ENCODE measurements around the gene ANKS1B. TPM values are rescaled to one million over a fixed set of nuclear protein-coding genes. Genes with fewer than 3 reads are reported as not detected.

ANKS1B gene
- total RNA-seq, 1 experiment from 2014 or later: 18.8 TPM

- ChIA-PET POLR2A (interaction anchor here (0.6 kb wide), 1 partner anchor 661 kb away, joined by 4 read pairs; no protein-coding TSS in a partner anchor), CTCF (interaction anchor here (0.8 kb wide), 2 partner anchors 90 to 1105 kb away, joined by 4 to 7 read pairs; no protein-coding TSS in a partner anchor)
- no peaks in the 10 kb centered on the region for H3K36me3 Mint-ChIP-seq (ENCODE audit: insufficient read depth, unreplicated experiment)
- no peaks in the 10 kb centered on the region for H3K27me3 Mint-ChIP-seq (ENCODE audit: insufficient read depth, unreplicated experiment)
- no peaks in the 10 kb centered on the region for H3K4me1 Mint-ChIP-seq (ENCODE audit: insufficient read depth, unreplicated experiment)
- H3K9me3 Mint-ChIP-seq (ENCODE audit: unreplicated experiment): no peaks in the 10 kb centered on the region
- H3K27ac Mint-ChIP-seq (ENCODE audit: low read depth, unreplicated experiment): no peak overlapping the region
- DNase-seq (ENCODE audit: unreplicated experiment): no peak
- BruUV-seq (replicated peaks): no TSS peak
- no peak overlapping the region for H3K4me3 Mint-ChIP-seq (ENCODE audit: unreplicated experiment)
- intact Hi-C loops (cut with micrococcal nuclease): loop anchor here (10.0 kb wide), 1 partner anchor 445 kb away; no protein-coding TSS in a partner anchor
- TF ChIP-seq CTCF (IDR thresholded peaks at IDR 0.05; ENCODE audit: unreplicated experiment): no peak
These were observed 935.0 kb downstream of the ANKS1B start for GRCh38 chr12:99049774-99050173.

GRCh38 chr12:99045158-99045557, 939.6 kb downstream of the ANKS1B start:
- no peak overlapping the region for H3K4me3 Mint-ChIP-seq (ENCODE audit: unreplicated experiment)
- no peak for TF ChIP-seq CTCF (IDR thresholded peaks at IDR 0.05; ENCODE audit: unreplicated experiment)
- DNase-seq (ENCODE audit: unreplicated experiment): no peak
- POLR2A ChIA-PET: interaction anchor here (0.6 kb wide), 1 partner anchor 1028 kb away, joined by 3 read pairs; no protein-coding TSS in a partner anchor
- CTCF ChIA-PET: interaction anchor here (0.6 to 6.1 kb wide), 12 partner anchors 9 to 723 kb away, joined by 3 to 82 read pairs (median 8); no protein-coding TSS in a partner anchor
- BruUV-seq (replicated peaks): no TSS peak
- no peaks in the 10 kb centered on the region for H3K27me3 Mint-ChIP-seq (ENCODE audit: insufficient read depth, unreplicated experiment)
- no peaks in the 10 kb centered on the region for H3K4me1 Mint-ChIP-seq (ENCODE audit: insufficient read depth, unreplicated experiment)
- no peaks in the 10 kb centered on the region for H3K36me3 Mint-ChIP-seq (ENCODE audit: insufficient read depth, unreplicated experiment)
- intact Hi-C loops (cut with micrococcal nuclease): loop anchor here (10.0 kb wide), 1 partner anchor 450 kb away; no protein-coding TSS in a partner anchor
- H3K27ac Mint-ChIP-seq (ENCODE audit: low read depth, unreplicated experiment): no peak overlapping the region
- no peaks in the 10 kb centered on the region for H3K9me3 Mint-ChIP-seq (ENCODE audit: unreplicated experiment)

GRCh38 chr12:99043319-99043914, 941.3 kb downstream of the ANKS1B start:
- intact Hi-C loops (cut with micrococcal nuclease): loop anchor here (1.0 to 10.0 kb wide), 4 partner anchors 344 to 724 kb away; no protein-coding TSS in a partner anchor
- Mint-ChIP-seq H3K4me1 (ENCODE audit: insufficient read depth, unreplicated experiment) (no peaks in the 10 kb centered on the region), H3K27ac (ENCODE audit: low read depth, unreplicated experiment) (no peak overlapping the region), H3K36me3 (ENCODE audit: insufficient read depth, unreplicated experiment) (no peaks in the 10 kb centered on the region), H3K9me3 (ENCODE audit: unreplicated experiment) (no peaks in the 10 kb centered on the region), H3K27me3 (ENCODE audit: insufficient read depth, unreplicated experiment) (no peaks in the 10 kb centered on the region), H3K4me3 (ENCODE audit: unreplicated experiment) (no peak overlapping the region)
- CTCF ChIA-PET: interaction anchor here (0.5 to 6.1 kb wide), 46 partner anchors 8 to 1200 kb away, joined by 3 to 82 read pairs (median 4); no protein-coding TSS in a partner anchor
- TF ChIP-seq CTCF (IDR thresholded peaks at IDR 0.05; ENCODE audit: unreplicated experiment): peak; percentile 95
- BruUV-seq (replicated peaks): no TSS peak
- peak; percentile 69 for DNase-seq (ENCODE audit: unreplicated experiment)
- POLR2A ChIA-PET: interaction anchor here (0.9 kb wide), 1 partner anchor 616 kb away, joined by 3 read pairs; no protein-coding TSS in a partner anchor

- Mint-ChIP-seq H3K4me3 (ENCODE audit: unreplicated experiment) (no peak overlapping the region), H3K27me3 (ENCODE audit: insufficient read depth, unreplicated experiment) (no peaks in the 10 kb centered on the region), H3K27ac (ENCODE audit: low read depth, unreplicated experiment) (no peak overlapping the region), H3K9me3 (ENCODE audit: unreplicated experiment) (no peaks in the 10 kb centered on the region), H3K36me3 (ENCODE audit: insufficient read depth, unreplicated experiment) (no peaks in the 10 kb centered on the region), H3K4me1 (ENCODE audit: insufficient read depth, unreplicated experiment) (no peaks in the 10 kb centered on the region)
- intact Hi-C loops (cut with micrococcal nuclease): loop anchor here (10.0 kb wide), 1 partner anchor 453 kb away; no protein-coding TSS in a partner anchor
- BruUV-seq (replicated peaks): no TSS peak
- POLR2A ChIA-PET: interaction anchor here (0.6 kb wide), 1 partner anchor 659 kb away, joined by 3 read pairs; no protein-coding TSS in a partner anchor
- no peak for TF ChIP-seq CTCF (IDR thresholded peaks at IDR 0.05; ENCODE audit: unreplicated experiment)
- no peak for DNase-seq (ENCODE audit: unreplicated experiment)
- CTCF ChIA-PET: interaction anchor here (0.5 to 6.1 kb wide), 23 partner anchors 9 to 1188 kb away, joined by 3 to 82 read pairs (median 5); no protein-coding TSS in a partner anchor
These were observed 942.5 kb downstream of the ANKS1B start for GRCh38 chr12:99042226-99042625.

All from MCF 10A (cell line).